HG02798 (cell line): ENCODE measurements around the gene MTARC2.
A peak's percentile ranks its signal among the peaks of the same experiment; 100 is the strongest.

Experiments
- ATAC-seq: cut with Tn5 transposase; IDR thresholded peaks from one replicate; pipeline ENCODE4 v1.9.1; 2021; ENCODE audit warnings: mild to moderate bottlenecking; ENCODE audit not compliant: unreplicated experiment, poor library complexity

The MTARC2 gene

DNA sequence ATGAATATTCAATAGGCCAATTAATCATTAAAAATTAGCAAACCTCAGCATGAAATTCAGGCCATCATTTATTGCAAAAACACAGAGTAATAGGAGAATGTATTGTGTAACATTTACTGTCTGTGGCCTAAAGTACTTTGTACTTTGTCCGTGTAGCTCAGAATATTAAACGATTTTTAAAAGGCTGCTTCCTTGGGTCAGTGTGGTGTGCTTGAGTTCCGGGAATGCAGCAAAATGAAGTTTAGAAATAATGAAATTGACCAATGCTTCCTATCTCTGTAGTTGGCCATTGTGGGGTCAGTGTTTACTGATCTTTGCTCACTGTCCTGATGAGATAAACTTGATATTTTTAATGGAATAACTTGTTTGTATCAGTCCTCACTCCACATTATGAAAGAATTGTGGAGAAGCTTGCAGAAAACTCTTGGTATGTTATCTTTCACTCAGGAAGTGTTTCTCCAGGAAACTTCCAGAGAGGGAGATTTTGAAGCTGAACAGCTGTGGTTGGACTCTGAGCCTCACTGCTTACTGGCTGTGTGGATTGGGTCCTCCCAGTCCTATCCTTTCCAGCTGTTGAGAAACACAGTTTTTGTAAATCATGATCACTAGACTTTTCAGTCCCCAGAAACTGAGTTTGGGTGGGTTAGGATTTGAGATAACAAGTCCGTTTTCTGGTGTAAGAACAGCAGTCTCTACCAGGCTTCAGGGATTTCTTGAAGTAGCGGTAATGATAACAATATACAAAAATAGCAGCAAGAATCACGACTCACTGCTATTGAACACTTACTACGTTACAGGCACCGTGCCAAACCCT lies 19.4 kb downstream of the MTARC2 start:
- ATAC-seq: peak; percentile 23

- peak; percentile 31 for ATAC-seq
Measured at GRCh38 chr1:220768126-220768601, 20.0 kb downstream of the MTARC2 start.

DNA sequence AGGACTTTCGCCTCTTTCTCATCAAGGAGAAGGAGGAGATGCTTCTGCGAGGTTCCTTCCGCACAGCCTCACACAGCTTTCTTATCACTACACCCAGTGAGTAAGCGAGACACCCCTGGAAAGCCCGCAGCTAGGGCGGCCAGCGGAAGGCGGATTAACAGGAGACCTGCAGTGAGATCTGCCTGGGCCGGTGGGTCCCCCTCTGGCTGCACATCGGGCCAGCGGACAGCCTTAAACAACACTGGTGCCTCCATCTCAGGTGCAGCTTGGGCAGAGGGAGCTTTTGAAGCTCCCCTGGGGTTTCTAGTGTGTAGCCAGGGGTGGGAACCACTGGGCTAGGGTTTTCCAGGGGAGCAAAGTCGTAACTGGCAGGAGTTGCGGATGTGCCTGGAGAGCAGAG lies 21.1 kb downstream of the MTARC2 start:
- no peak for ATAC-seq

- peak; percentile 66 for ATAC-seq
Measured at GRCh38 chr1:220770245-220770913, 22.3 kb downstream of the MTARC2 start.

- ATAC-seq: peak; percentile 33
Measured at GRCh38 chr1:220772846-220773245, 24.7 kb downstream of the MTARC2 start.

DNA sequence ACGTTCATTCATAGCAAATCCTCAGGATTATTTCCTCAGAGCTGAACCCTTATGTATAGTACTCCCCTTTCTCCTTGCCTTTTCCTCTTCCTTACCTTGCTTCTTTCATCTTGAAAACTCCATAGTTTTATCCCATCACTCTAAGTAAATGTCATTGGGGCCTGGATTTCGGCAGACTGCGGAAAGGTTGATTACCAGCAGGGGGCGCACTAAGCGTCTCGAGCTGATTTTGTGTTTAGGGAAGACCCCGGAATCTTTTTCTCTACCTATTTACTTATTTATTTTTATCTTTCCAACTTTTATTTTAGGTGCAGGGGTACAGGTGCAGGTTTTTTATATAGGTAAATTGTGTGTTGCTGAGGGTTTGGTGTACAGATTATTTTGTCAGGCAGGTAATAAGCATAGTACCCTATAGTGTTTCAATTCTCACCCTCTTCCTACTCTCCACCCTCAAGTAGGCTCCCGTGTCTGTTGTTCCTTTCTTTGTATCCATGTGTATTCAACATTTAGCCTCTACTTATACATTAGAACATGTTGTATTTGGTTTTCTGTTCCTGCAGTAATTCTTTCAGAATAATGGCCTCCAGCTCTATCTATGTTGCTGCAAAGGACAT lies 27.2 kb downstream of the MTARC2 start:
- no peak for ATAC-seq

DNA sequence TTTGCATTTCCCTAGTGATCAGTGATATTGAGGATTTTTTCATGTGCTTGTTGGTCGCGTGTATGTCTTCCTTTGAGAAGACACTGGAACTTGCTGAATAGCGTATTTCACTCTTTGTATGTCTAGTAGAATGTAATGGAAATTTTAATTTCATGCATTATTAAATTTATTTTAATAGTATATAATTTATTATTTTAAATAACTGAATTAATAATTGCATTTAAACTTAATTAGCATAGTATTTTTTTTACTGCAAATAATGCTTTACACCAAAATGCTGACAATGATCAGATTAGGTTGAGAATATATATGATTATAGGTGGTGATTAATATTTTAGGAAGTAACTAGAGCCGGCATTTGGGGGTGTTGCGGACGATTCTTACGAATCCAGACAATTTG lies 28.1 kb downstream of the MTARC2 start:
- no peak for ATAC-seq

- peak; percentile 83 for ATAC-seq
Measured at GRCh38 chr1:220776720-220777326, 28.7 kb downstream of the MTARC2 start.

- no peak for ATAC-seq
Measured at GRCh38 chr1:220783453-220783852, 35.3 kb downstream of the MTARC2 start.

DNA sequence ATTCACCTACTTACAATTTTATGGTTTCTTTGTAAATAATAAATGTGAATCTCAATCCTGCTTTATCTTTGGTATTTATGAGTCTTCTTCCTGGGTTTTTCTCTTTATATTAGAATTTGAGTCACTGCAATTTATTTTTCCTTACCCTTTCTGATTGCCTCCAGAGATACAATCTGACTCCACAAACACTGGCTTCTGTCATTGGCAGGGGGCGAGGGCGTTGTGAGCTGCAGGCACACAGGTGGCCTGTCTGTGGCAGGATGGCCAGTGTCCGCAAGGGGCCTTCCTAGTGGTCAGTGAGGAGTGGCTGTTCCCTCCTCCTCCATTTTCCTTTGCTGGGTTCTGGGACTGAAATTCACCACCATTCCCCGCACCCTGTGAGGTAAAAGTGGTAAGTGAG lies 36.6 kb downstream of the MTARC2 start:
- no peak for ATAC-seq

GRCh38 chr1:220785166-220786056 lies 37.3 kb downstream of the MTARC2 start:
- ATAC-seq: no peak

GRCh38 chr1:220786057-220786336 lies 37.9 kb downstream of the MTARC2 start:
- peak; percentile 27 for ATAC-seq

- peak; percentile 82 for ATAC-seq
Measured at GRCh38 chr1:220786337-220787068, 38.4 kb downstream of the MTARC2 start, which contains the start of gene MTARC1. Gene MTARC1, plus strand, starts transcription at chr1:220786913. Its CDS starts 32 bp downstream, at chr1:220786945.

DNA sequence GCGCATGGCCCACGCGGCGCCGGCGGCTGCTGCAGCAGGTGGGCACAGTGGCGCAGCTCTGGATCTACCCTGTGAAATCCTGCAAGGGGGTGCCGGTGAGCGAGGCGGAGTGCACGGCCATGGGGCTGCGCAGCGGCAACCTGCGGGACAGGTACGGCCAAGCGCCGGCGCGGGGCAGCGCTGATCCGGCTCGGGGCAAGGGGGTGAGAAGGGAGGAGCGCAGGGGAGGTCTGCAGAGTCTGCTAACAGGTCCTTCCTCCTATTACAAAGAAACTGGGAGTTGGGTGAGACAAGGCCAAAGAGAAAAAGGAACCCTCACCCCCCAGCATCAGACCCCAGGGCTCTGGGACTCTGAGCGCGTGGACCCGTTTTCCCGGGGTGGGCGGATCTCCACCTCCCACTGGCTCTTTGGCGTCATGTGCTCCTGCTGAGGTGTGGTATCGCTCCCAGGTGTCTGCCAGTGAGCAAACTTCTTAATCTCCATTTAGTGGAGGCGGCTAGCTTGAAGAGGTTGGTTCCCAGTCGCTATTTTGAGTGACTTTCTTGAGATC lies 39.0 kb downstream of the MTARC2 start:
- ATAC-seq: peak; percentile 45

GRCh38 chr1:220788900-220789299 lies 40.8 kb downstream of the MTARC2 start:
- ATAC-seq: no peak

GRCh38 chr1:220789532-220790147 lies 41.5 kb downstream of the MTARC2 start:
- ATAC-seq: no peak

DNA sequence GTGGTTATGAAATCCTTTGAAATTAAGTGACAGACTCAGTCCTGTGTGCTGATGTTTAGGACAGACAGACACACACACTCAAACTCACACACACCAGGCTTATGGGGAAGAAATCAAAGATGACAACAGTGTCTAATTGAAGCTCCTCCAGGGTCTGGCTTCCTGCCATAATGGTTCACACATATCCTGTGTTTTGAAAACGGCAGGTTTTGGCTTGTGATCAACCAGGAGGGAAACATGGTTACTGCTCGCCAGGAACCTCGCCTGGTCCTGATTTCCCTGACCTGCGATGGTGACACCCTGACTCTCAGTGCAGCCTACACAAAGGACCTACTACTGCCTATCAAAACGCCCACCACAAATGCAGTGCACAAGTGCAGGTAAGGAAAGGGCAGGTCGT lies 43.2 kb downstream of the MTARC2 start:
- ATAC-seq: no peak

DNA sequence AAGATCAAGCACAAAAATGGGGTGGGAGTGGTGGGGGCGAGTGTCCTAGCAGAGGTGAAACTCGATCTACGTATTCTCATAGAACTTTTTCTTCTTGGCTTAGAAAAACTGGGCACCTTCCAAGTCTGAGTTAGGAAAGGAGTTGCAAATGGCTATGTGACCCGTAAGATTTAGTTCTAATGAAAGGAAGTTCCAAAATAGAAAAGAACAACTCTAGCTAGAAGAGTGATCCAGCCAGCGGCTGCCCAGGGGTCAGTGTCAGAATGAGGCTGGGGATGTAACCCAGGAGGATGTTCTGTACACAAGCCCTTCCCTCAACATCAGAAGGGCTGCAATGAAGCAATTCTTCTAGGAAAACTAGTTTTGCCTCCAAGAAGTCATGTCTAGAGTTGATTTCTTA lies 43.8 kb downstream of the MTARC2 start:
- ATAC-seq: no peak

DNA sequence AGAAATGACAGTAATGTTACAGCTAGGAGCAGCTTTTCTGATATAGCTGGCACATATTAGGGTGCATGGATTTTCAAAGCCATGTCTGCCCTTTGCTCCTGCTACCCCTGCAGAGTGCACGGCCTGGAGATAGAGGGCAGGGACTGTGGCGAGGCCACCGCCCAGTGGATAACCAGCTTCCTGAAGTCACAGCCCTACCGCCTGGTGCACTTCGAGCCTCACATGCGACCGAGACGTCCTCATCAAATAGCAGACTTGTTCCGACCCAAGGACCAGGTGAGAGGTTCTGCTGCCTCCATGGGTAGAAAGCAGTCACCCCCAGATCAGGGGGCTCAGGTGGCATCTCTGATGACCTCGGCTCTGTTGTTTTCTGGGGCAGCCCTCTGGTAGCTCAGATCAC lies 48.4 kb downstream of the MTARC2 start:
- no peak for ATAC-seq
